Activated naive CD8-positive, alpha-beta T cell (primary cell): ENCODE measurements around the gene OSBPL7.

Experiments
- H3K27ac Mint-ChIP-seq: one replicate; pipeline ENCODE4 v1.8.0; 2021; ENCODE audit warnings: mixed read lengths
- H3K27me3 Mint-ChIP-seq: one replicate; pipeline ENCODE4 v1.8.0; 2021; ENCODE audit warnings: mixed read lengths
- H3K36me3 Mint-ChIP-seq: one replicate; pipeline ENCODE4 v1.8.0; 2021; ENCODE audit warnings: mixed read lengths
- H3K4me1 Mint-ChIP-seq: one replicate; pipeline ENCODE4 v1.8.0; 2021; ENCODE audit warnings: low read depth, mixed read lengths
- H3K4me3 Mint-ChIP-seq: one replicate; pipeline ENCODE4 v1.8.0; 2021; ENCODE audit warnings: mild to moderate bottlenecking, mixed read lengths
- H3K9me3 Mint-ChIP-seq: one replicate; pipeline ENCODE4 v1.8.0; 2021; ENCODE audit warnings: low read depth, mixed read lengths

The OSBPL7 gene

GRCh38 chr17:47853616-47854015 is 32.0 kb upstream of the OSBPL7 start:
- peaks cover 45% of the 10 kb centered on the region for H3K27me3 Mint-ChIP-seq
- no peaks in the 10 kb centered on the region for H3K36me3 Mint-ChIP-seq
- no peaks in the 10 kb centered on the region for H3K9me3 Mint-ChIP-seq
- no peak overlapping the region for H3K27ac Mint-ChIP-seq
- no peak overlapping the region for H3K4me3 Mint-ChIP-seq
- peaks cover 19% of the 10 kb centered on the region for H3K4me1 Mint-ChIP-seq

DNA sequence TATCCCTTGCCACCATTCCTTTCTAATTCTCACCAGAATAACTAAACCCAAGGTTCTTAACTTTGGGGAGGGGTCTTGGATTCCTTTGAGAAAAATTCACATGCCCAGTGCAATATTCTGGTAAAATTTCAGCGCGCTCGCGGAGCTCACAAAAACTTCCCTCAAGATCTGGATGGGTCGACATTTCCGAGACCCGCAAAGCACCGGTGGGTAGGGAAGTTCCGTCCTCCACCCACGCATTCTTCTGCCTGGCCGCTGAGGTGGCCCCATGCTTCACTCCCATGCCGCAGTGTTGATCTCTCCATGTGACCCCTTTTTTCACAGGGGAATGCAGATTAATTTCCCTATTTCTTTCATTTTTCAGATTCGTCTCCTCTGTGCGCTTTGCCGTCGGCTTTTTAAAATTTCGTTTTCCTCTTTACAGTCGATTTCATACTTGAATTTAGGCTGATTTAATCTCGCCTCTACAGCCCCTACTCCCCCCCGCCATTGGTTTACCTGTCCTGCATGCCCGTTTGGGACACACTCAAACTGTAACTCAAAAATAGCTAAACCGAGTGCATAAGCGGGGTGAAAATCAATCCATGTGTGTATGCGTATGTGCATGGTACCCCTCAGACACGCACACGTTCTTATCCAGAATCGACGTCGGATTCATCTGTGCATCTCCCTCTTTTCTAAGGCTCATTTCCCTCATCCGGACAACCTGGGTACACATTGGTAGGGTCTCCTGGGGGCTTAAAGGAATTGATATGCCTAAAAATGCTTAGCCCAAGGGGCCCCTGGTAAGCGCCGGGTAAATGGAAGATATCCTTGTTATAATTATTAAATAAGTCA is 30.7 kb upstream of the OSBPL7 start:
- no peaks in the 10 kb centered on the region for H3K9me3 Mint-ChIP-seq
- no peaks in the 10 kb centered on the region for H3K36me3 Mint-ChIP-seq
- H3K4me1 Mint-ChIP-seq: peaks cover 19% of the 10 kb centered on the region

DNA sequence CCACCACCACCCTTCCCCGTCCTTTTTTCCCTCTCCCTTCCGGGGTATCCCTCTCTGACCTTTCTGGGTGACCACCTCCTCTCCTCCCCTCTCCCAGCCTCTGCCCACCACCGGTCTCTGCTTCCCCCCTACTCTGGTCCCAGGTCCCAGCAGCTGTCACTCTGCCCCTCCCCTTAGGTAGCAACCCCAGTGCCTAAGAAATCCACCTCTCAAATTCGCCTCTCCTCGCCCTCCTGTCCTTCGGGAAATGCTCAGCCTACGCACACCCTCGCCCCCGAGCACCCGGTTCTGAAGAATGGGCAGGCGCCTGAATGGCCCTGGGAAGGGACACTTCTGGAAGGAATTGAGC is 30.1 kb upstream of the OSBPL7 start:
- peaks cover 22% of the 10 kb centered on the region for H3K4me1 Mint-ChIP-seq

More for the DNA sequence above, 30.7 kb upstream of the OSBPL7 start:
- H3K4me3 Mint-ChIP-seq: peak overlapping the region; percentile 66
- peaks cover 47% of the 10 kb centered on the region for H3K27me3 Mint-ChIP-seq
- H3K27ac Mint-ChIP-seq: no peak overlapping the region

DNA sequence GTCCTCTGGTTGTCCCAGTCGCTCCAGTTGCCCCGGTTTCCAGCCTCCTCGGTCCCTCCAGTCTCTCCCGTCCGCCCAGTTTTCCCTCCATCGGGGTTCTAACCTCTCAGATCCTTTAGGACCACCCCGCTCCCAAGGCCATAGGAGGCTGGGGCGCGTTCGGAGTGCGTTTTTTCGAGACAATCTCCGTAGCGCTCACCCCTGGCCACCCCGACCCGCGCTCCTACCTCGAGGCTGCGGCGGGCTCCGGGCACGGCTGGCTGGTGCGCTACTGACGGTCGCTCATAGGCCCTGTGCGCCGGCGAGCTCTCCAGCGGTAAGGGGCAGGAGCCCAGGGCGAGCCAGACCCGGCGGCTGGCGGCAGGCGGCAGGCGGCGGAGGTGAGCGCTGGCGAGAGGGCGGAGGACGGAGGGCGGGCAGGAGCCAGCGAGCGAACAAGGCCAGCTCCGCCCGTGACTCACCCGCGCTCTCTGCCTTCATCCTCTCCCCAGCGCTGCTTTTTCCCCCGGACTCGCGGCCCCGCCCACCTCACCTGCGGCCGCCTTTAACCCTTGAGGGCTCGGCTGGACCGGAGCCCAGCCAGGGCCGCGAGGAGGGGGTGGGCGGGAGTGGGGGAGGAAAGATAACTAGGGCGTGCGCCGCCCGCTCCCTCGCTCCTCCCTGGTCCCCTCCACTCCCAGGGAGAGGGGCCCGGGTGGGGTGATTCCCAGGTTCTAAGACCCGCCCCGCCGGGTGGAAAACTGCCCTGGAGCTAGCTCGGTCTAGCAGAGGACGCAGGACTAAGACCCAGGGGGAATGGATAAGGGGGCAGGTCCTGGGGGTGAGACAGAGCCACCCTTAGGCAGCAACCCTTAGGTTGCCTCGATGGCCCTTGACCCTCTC is 29.3 kb upstream of the OSBPL7 start, which contains the start of gene SP6:
SP6 (minus strand) TSS at position 472 of the 882 bp plus-strand sequence. CDS start 2,734 bp downstream, outside the sequence.
- Mint-ChIP-seq H3K4me3 (peak within 1 kb of the TSS; percentile 66), H3K36me3 (no peaks in the 10 kb centered on the region), H3K27ac (no peak within 1 kb of the TSS), H3K9me3 (no peaks in the 10 kb centered on the region), H3K4me1 (peaks cover 22% of the 10 kb centered on the region), H3K27me3 (peaks cover 50% of the 10 kb centered on the region)

More for the DNA sequence above, 30.1 kb upstream of the OSBPL7 start:
- no peak overlapping the region for H3K27ac Mint-ChIP-seq
- no peaks in the 10 kb centered on the region for H3K36me3 Mint-ChIP-seq
- H3K9me3 Mint-ChIP-seq: no peaks in the 10 kb centered on the region
- peaks cover 46% of the 10 kb centered on the region for H3K27me3 Mint-ChIP-seq
- H3K4me3 Mint-ChIP-seq: peak overlapping the region; percentile 66

- Mint-ChIP-seq H3K36me3 (no peaks in the 10 kb centered on the region), H3K4me1 (peaks cover 22% of the 10 kb centered on the region), H3K4me3 (peak overlapping the region; percentile 66), H3K27me3 (peaks cover 49% of the 10 kb centered on the region), H3K9me3 (no peaks in the 10 kb centered on the region), H3K27ac (no peak overlapping the region)
Observed at GRCh38 chr17:47850373-47850691, 28.7 kb upstream of the OSBPL7 start.

- Mint-ChIP-seq H3K4me3 (no peak overlapping the region), H3K4me1 (peaks cover 20% of the 10 kb centered on the region), H3K27ac (no peak overlapping the region), H3K27me3 (peaks cover 36% of the 10 kb centered on the region), H3K9me3 (no peaks in the 10 kb centered on the region), H3K36me3 (no peaks in the 10 kb centered on the region)
Observed at GRCh38 chr17:47848198-47848513, 26.6 kb upstream of the OSBPL7 start.

- H3K4me3 Mint-ChIP-seq: no peak overlapping the region
- H3K27me3 Mint-ChIP-seq: peaks cover 35% of the 10 kb centered on the region
- no peaks in the 10 kb centered on the region for H3K9me3 Mint-ChIP-seq
- H3K4me1 Mint-ChIP-seq: peaks cover 24% of the 10 kb centered on the region
- no peaks in the 10 kb centered on the region for H3K36me3 Mint-ChIP-seq
- H3K27ac Mint-ChIP-seq: no peak overlapping the region
Observed at GRCh38 chr17:47847341-47848197, 26.0 kb upstream of the OSBPL7 start.

DNA sequence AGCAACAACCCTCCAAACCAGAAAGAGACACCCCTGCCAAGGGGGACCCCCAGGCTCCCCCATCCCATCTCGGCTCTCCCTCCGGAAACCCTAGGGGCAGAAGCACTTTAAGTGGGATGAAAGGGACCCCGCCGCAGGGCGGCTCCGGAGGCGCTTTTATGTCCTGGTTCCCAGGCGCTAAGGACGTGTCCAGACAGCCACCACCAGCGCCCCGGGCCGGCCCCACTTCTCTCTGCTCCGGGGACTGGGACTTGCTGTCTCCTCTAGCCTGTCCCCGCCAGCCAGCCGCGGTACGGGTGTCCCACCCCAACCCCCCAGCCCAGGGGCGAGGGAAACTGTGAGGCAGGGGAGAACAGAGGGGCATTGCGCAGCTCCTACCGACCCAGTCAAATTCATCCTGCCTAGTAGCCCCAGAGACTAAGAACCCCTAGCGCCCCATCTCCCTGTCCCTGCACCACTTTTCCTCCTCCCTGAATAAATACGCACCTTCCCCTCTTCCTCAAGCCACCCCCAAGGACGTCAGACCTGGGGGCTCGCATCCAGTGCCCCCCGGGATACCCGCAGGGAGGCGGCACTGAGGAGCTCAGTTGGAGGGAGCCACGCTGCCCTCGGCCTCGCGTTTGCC is 25.2 kb upstream of the OSBPL7 start:
- no peaks in the 10 kb centered on the region for H3K36me3 Mint-ChIP-seq
- H3K27ac Mint-ChIP-seq: no peak overlapping the region
- H3K4me1 Mint-ChIP-seq: peaks cover 23% of the 10 kb centered on the region
- no peak overlapping the region for H3K4me3 Mint-ChIP-seq
- H3K9me3 Mint-ChIP-seq: no peaks in the 10 kb centered on the region
- peaks cover 28% of the 10 kb centered on the region for H3K27me3 Mint-ChIP-seq

- Mint-ChIP-seq H3K27ac (no peak overlapping the region), H3K36me3 (no peaks in the 10 kb centered on the region), H3K4me1 (peaks cover 29% of the 10 kb centered on the region), H3K27me3 (peaks cover 27% of the 10 kb centered on the region), H3K9me3 (no peaks in the 10 kb centered on the region), H3K4me3 (no peak overlapping the region)
Observed at GRCh38 chr17:47845716-47846075, 24.1 kb upstream of the OSBPL7 start.

DNA sequence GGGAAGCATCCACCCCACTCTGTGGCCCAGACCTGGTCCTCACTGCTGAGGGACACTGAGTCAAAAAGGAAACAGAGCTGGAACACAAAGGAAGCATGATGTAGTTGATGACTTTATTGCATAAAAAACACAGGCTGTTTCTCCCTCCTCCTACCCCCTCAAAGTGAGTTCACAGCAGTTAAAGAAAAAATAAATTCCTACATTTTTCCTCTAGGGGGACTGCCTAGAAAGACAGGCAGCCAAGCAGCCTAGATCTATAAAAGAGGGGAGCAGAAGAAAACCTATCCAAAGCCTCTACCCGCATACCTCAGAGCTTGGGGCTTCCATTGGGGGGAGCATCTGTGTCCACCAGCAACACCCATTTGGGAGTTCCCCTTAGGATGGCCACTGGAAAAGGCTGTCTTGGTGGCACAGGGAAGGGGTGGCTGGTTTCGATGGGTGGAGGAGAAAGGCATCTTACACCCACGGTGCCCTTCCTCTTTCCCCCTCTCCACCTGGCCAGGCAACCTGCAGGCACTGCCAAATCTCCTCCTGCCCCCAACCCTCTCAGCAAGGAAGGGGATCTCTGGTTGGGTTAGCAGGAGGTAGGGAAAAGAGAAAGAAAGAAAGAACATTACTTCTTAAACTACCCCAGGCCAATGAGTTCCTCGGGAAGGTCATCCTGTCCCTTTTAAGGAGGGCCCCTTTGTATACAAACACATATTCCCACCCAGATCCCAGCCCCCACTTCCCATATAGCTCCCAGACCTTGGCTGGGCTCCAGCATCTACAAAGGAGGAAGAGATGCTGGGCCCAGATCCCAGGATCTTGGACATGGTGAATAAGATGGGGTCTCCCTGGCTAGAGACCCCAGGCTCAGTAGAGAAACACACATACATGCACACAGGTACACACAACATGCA is 23.5 kb upstream of the OSBPL7 start:
- no peaks in the 10 kb centered on the region for H3K36me3 Mint-ChIP-seq
- peaks cover 28% of the 10 kb centered on the region for H3K4me1 Mint-ChIP-seq
- H3K4me3 Mint-ChIP-seq: no peak overlapping the region
- H3K27me3 Mint-ChIP-seq: peaks cover 26% of the 10 kb centered on the region
- no peak overlapping the region for H3K27ac Mint-ChIP-seq
- H3K9me3 Mint-ChIP-seq: no peaks in the 10 kb centered on the region

GRCh38 chr17:47844227-47844626 is 22.6 kb upstream of the OSBPL7 start:
- no peaks in the 10 kb centered on the region for H3K36me3 Mint-ChIP-seq
- H3K4me3 Mint-ChIP-seq: no peak overlapping the region
- peaks cover 29% of the 10 kb centered on the region for H3K4me1 Mint-ChIP-seq
- peaks cover 20% of the 10 kb centered on the region for H3K27me3 Mint-ChIP-seq
- H3K27ac Mint-ChIP-seq: no peak overlapping the region
- H3K9me3 Mint-ChIP-seq: no peaks in the 10 kb centered on the region

DNA sequence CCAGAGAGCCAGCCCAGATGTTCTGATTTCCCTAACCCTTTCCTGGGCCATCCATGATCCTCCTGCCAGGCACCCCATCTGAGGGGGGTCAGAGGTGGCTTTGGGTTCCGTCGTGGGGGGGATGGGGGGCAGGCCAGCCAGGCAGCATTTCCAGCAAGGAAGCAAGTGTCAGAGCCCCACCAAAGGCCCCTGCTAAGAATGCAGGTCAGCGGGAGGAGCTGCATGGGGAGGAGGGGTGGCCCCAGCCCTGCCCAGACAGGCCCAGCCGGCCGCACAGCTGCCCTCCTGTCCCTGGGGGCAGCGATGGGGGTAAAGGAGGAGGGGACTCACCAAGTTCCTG is 21.8 kb upstream of the OSBPL7 start:
- no peak overlapping the region for H3K4me3 Mint-ChIP-seq
- H3K27ac Mint-ChIP-seq: no peak overlapping the region
- peaks cover 28% of the 10 kb centered on the region for H3K4me1 Mint-ChIP-seq
- H3K27me3 Mint-ChIP-seq: peaks cover 13% of the 10 kb centered on the region
- H3K36me3 Mint-ChIP-seq: no peaks in the 10 kb centered on the region
- H3K9me3 Mint-ChIP-seq: no peaks in the 10 kb centered on the region

GRCh38 chr17:47841488-47842291 is 20.1 kb upstream of the OSBPL7 start:
- Mint-ChIP-seq H3K4me3 (peak overlapping the region; percentile 94), H3K27me3 (peaks cover 10% of the 10 kb centered on the region), H3K36me3 (no peaks in the 10 kb centered on the region), H3K4me1 (peaks cover 25% of the 10 kb centered on the region), H3K27ac (peak overlapping the region; percentile 70), H3K9me3 (no peaks in the 10 kb centered on the region)
